Measurements from ENCODE around the gene SMARCAD1. TPM values are rescaled to one million over a fixed set of nuclear protein-coding genes. Genes with fewer than 3 reads are reported as not detected.

The SMARCAD1 gene
- total and polyA plus RNA-seq, 8 donors, result 4.9 to 53.2 (median 12.7) TPM

GRCh38 chr4:94202769-94203168 lies 4.9 kb upstream of the SMARCAD1 start:
- H3K36me3 ChIP-seq, result no peaks in the 10 kb centered on the region
- peaks cover 0 to 5% (median 2%) of the 10 kb centered on the region in 4 donors for H3K4me1 ChIP-seq
- H3K27me3 ChIP-seq, result no peaks in the 10 kb centered on the region
- WGBS, 5 donors, result 73 to 85% (median 81%) methylated on average over 3 of the region's 3 CpGs
- H3K4me3 ChIP-seq, result no peak overlapping the region
- no peak for DNase-seq
- H3K27ac ChIP-seq, result no peak overlapping the region
- intact Hi-C loops (cut with DNase I; ENCODE audit: low total_unique reads), result no loop called here
- peaks cover 0 to 10% (median 3%) of the 10 kb centered on the region in 4 donors for H3K9me3 ChIP-seq
- TF ChIP-seq CTCF (IDR thresholded peaks at IDR 0.05), result no peak
- no peak for TF ChIP-seq POLR2AphosphoS5 (IDR thresholded peaks at IDR 0.05)
- no peak for TF ChIP-seq EP300 (IDR thresholded peaks at IDR 0.05)
- no peak for TF ChIP-seq POLR2A (IDR thresholded peaks at IDR 0.05)

GRCh38 chr4:94208266-94208665 lies 601 bp downstream of the SMARCAD1 start:
- WGBS, 5 donors, result 6 to 9% (median 7%) methylated on average over 5 of the region's 5 CpGs
- peaks cover 15 to 41% (median 28%) of the 10 kb centered on the region in 4 donors for H3K4me1 ChIP-seq
- DNase-seq, result no peak
- TF ChIP-seq CTCF (IDR thresholded peaks at IDR 0.05) (no peak), POLR2AphosphoS5 (IDR thresholded peaks at IDR 0.05) (no peak), POLR2A (IDR thresholded peaks at IDR 0.05) (no peak), EP300 (IDR thresholded peaks at IDR 0.05) (no peak)
- peak overlapping the region; percentile 64 to 92 (median 76) for H3K4me3 ChIP-seq
- intact Hi-C loops (cut with DNase I; ENCODE audit: low total_unique reads), result no loop called here
- H3K27me3 ChIP-seq, result no peaks in the 10 kb centered on the region
- peak overlapping the region in 4 of 5 donors; percentile 84 to 92 (median 91) for H3K27ac ChIP-seq
- peaks cover 14 to 31% (median 30%) of the 10 kb centered on the region in 4 donors for H3K36me3 ChIP-seq
- no peaks in the 10 kb centered on the region for H3K9me3 ChIP-seq

- WGBS, 5 donors, result 72 to 89% (median 86%) methylated on average over 1 of the region's 1 CpG
- H3K27ac ChIP-seq, result peak overlapping the region in 1 of 5 donors; percentile 92
- peaks cover 15 to 41% (median 28%) of the 10 kb centered on the region in 4 donors for H3K4me1 ChIP-seq
- H3K27me3 ChIP-seq, result no peaks in the 10 kb centered on the region
- intact Hi-C loops (cut with DNase I; ENCODE audit: low total_unique reads), result no loop called here
- no peak for DNase-seq
- H3K36me3 ChIP-seq, result peaks cover 19 to 37% (median 36%) of the 10 kb centered on the region in 4 donors
- H3K4me3 ChIP-seq, result peak overlapping the region in 2 of 4 donors; percentile 64 to 74
- TF ChIP-seq CTCF (IDR thresholded peaks at IDR 0.05) (no peak), POLR2AphosphoS5 (IDR thresholded peaks at IDR 0.05) (no peak), POLR2A (IDR thresholded peaks at IDR 0.05) (no peak), EP300 (IDR thresholded peaks at IDR 0.05) (no peak)
- H3K9me3 ChIP-seq, result no peaks in the 10 kb centered on the region
Measured at GRCh38 chr4:94208918-94209317, 1.3 kb downstream of the SMARCAD1 start.

- TF ChIP-seq EP300 (IDR thresholded peaks at IDR 0.05) (no peak), CTCF (IDR thresholded peaks at IDR 0.05) (no peak)
- 29 to 88% (median 68%) methylated on average over 2 of the region's 2 CpGs for WGBS, 5 donors
- no peaks in the 10 kb centered on the region for H3K9me3 ChIP-seq
- H3K4me3 ChIP-seq, result no peak overlapping the region
- intact Hi-C loops (cut with DNase I; ENCODE audit: low total_unique reads), result no loop called here
- H3K27ac ChIP-seq, result no peak overlapping the region
- H3K36me3 ChIP-seq, result peaks cover 24 to 66% (median 61%) of the 10 kb centered on the region in 4 donors
- H3K27me3 ChIP-seq, result no peaks in the 10 kb centered on the region
- DNase-seq, result no peak
- peaks cover 15 to 38% (median 27%) of the 10 kb centered on the region in 4 donors for H3K4me1 ChIP-seq
Measured at GRCh38 chr4:94211861-94212260, 4.2 kb downstream of the SMARCAD1 start.

All from stomach (tissue), 9 donors.